ENCODE data around the gene WDR37. TPM values are rescaled to one million over a fixed set of nuclear protein-coding genes. Genes with fewer than 3 reads are reported as not detected.

WDR37 gene
- total and polyA plus RNA-seq, 12 donors, result 6.8 to 36.5 (median 31.4) TPM

GRCh38 chr10:1044146-1044545 is 12.0 kb upstream of the WDR37 start:
- Histone ChIP-seq H3K9me3 (no peaks in the 10 kb centered on the region), H3K27me3 (no peaks in the 10 kb centered on the region), H3K27ac (peak overlapping the region in 9 of 10 donors; percentile 4 to 90 (median 53)), H3K4me1 (peaks cover 0 to 46% (median 29%) of the 10 kb centered on the region in 9 donors), H3K4me3 (peak overlapping the region in 2 of 10 donors; percentile 19 to 39), H3K36me3 (peaks cover 0 to 48% (median 38%) of the 10 kb centered on the region in 9 donors)
- no peak for DNase-seq
- WGBS, 2 donors, result 35 to 43% methylated on average over 4 of the region's 4 CpGs
- TF ChIP-seq CTCF (IDR thresholded peaks at IDR 0.05), result no peak
- ATAC-seq, result no peak
- intact Hi-C loops (cut with DNase I), result loop anchor here in 1 of 10 donors (10.0 kb wide), 1 partner anchor 109 kb away; the partner anchor contains the start of gene LARP4B

GRCh38 chr10:1044964-1045363 is 11.2 kb upstream of the WDR37 start:
- Histone ChIP-seq H3K27ac (peak overlapping the region in 8 of 10 donors; percentile 42 to 90 (median 58)), H3K36me3 (peaks cover 0 to 40% (median 30%) of the 10 kb centered on the region in 9 donors), H3K9me3 (no peaks in the 10 kb centered on the region), H3K27me3 (no peaks in the 10 kb centered on the region), H3K4me1 (peaks cover 0 to 48% (median 31%) of the 10 kb centered on the region in 9 donors), H3K4me3 (no peak overlapping the region)
- ATAC-seq (no peak), DNase-seq (no peak)
- intact Hi-C loops (cut with DNase I), result loop anchor here in 1 of 10 donors (10.0 kb wide), 1 partner anchor 110 kb away; the partner anchor contains the start of gene LARP4B
- TF ChIP-seq CTCF (IDR thresholded peaks at IDR 0.05), result no peak
- WGBS, 2 donors, result 60% methylated on average over 4 of the region's 4 CpGs

GRCh38 chr10:1045415-1045814 is 10.8 kb upstream of the WDR37 start:
- DNase-seq (no peak), ATAC-seq (no peak)
- Histone ChIP-seq H3K36me3 (peaks cover 0 to 36% (median 25%) of the 10 kb centered on the region in 9 donors), H3K4me1 (peaks cover 0 to 53% (median 35%) of the 10 kb centered on the region in 9 donors), H3K27ac (peak overlapping the region in 7 of 10 donors; percentile 48 to 90 (median 64)), H3K9me3 (no peaks in the 10 kb centered on the region), H3K27me3 (no peaks in the 10 kb centered on the region), H3K4me3 (no peak overlapping the region)
- no peak for TF ChIP-seq CTCF (IDR thresholded peaks at IDR 0.05)
- intact Hi-C loops (cut with DNase I), result loop anchor here in 1 of 10 donors (10.0 kb wide), 1 partner anchor 111 kb away; the partner anchor contains the start of gene LARP4B
- WGBS, 2 donors, result 84 to 87% methylated on average over 6 of the region's 6 CpGs

DNA sequence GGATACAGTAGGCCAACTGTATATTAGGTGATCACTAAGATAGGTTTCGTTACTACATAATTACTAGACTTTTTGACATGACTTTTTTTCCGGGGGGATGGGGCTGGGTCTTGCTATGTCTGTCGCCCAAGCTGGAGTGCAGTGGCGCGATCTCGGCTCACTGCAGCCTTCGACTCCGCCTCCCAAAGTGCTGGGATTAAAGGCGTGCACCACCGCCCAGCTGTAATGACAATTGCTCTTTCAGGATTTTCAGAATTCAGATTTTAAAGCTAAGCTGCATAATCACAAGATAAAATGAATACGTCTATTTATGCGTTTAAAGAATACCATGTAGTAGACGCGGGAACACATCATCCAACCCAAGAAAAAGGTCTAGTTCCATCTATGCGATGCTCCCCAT is 8.2 kb upstream of the WDR37 start:
- peak overlapping the region; percentile 94 to 100 (median 98) for H3K27ac ChIP-seq
- TF ChIP-seq CTCF (IDR thresholded peaks at IDR 0.05), result no peak
- peak overlapping the region; percentile 59 to 93 (median 83) for H3K4me3 ChIP-seq
- H3K36me3 ChIP-seq, result peaks cover 0 to 36% (median 9%) of the 10 kb centered on the region in 9 donors
- intact Hi-C loops (cut with DNase I), result loop anchor here in 2 of 10 donors (2.0 to 10.0 kb wide), 2 partner anchors 59 to 113 kb away; partner anchors contain the start of genes GTPBP4 (in 1 of the 2) and LARP4B (in 1 of the 2)
- no peak for ATAC-seq
- no peak for DNase-seq
- peaks cover 0 to 75% (median 56%) of the 10 kb centered on the region in 9 donors for H3K4me1 ChIP-seq
- 7 to 10% methylated on average over 15 of the region's 15 CpGs for WGBS, 2 donors
- H3K9me3 ChIP-seq, result no peaks in the 10 kb centered on the region
- no peaks in the 10 kb centered on the region for H3K27me3 ChIP-seq
